Mononuclear cell (primary cell): ENCODE measurements around the gene GRM1. TPM values are rescaled to one million over a fixed set of nuclear protein-coding genes. Genes with fewer than 3 reads are reported as not detected.

ENCODE experiments used
- H3K27me3 ChIP-seq: 2 replicates; pipeline ENCODE4 v1.6.0; 2011; ENCODE audit warnings: low read length, control low read depth; ENCODE audit not compliant: insufficient read depth
- H3K4me1 ChIP-seq: 2 replicates; pipeline ENCODE4 v1.5.1; 2011; ENCODE audit warnings: mild to moderate bottlenecking, low read length, control low read depth; ENCODE audit not compliant: insufficient read depth
- H3K4me3 ChIP-seq: 2 replicates; pipeline ENCODE4 v1.5.1; 2011; ENCODE audit warnings: mild to moderate bottlenecking, low read length, moderate library complexity
- H3K9me3 ChIP-seq: 2 replicates; pipeline ENCODE4 v1.5.1; 2011; ENCODE audit warnings: low read depth, mild to moderate bottlenecking, control low read depth, low read length
- total RNA-seq: library from RNA; depleted of rRNA; stranded (reverse); fragments of >200 nt; gene quantifications from one replicate; pipeline ENCODE4 v1.2.3, GENCODE V29; 2012

The GRM1 gene
- total RNA-seq, 1 donor, result not detected

- no peaks in the 10 kb centered on the region for H3K9me3 ChIP-seq
- H3K4me1 ChIP-seq, result no peaks in the 10 kb centered on the region
- no peaks in the 10 kb centered on the region for H3K27me3 ChIP-seq
- no peak overlapping the region for H3K4me3 ChIP-seq
These were observed 394.0 kb downstream of the GRM1 start for GRCh38 chr6:146422789-146423375.

GRCh38 chr6:146423452-146423851 lies 394.6 kb downstream of the GRM1 start:
- Histone ChIP-seq H3K9me3 (no peaks in the 10 kb centered on the region), H3K4me3 (no peak overlapping the region), H3K4me1 (no peaks in the 10 kb centered on the region), H3K27me3 (no peaks in the 10 kb centered on the region)

- H3K4me3 ChIP-seq, result no peak overlapping the region
- no peaks in the 10 kb centered on the region for H3K4me1 ChIP-seq
- H3K27me3 ChIP-seq, result no peaks in the 10 kb centered on the region
- no peaks in the 10 kb centered on the region for H3K9me3 ChIP-seq
These were observed 397.7 kb downstream of the GRM1 start for GRCh38 chr6:146426516-146426915.

DNA sequence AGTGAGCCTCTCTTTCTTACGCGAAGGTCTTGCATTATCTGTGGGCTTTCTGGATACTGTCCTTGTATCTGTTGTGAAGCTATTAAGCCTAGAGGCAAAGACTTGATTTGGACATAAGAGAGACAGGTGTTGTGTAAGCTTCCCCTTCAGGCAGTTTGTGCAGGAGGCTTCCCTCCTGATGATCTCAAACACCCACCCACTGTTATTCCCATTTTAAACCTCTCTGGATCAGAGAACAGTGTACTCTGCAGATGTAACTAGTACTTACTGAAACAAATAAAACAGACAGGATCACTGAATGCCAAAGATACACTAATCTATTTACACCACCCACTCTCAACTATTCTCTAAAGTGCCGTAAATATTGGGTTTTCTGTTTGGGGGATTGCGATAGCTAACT lies 401.0 kb downstream of the GRM1 start:
- no peaks in the 10 kb centered on the region for H3K9me3 ChIP-seq
- H3K4me3 ChIP-seq, result no peak overlapping the region
- H3K4me1 ChIP-seq, result peaks cover 3% of the 10 kb centered on the region
- H3K27me3 ChIP-seq, result no peaks in the 10 kb centered on the region

- H3K9me3 ChIP-seq, result no peaks in the 10 kb centered on the region
- H3K4me3 ChIP-seq, result no peak overlapping the region
- no peaks in the 10 kb centered on the region for H3K27me3 ChIP-seq
- peaks cover 6% of the 10 kb centered on the region for H3K4me1 ChIP-seq
These were observed 405.2 kb downstream of the GRM1 start for GRCh38 chr6:146433881-146434731.

DNA sequence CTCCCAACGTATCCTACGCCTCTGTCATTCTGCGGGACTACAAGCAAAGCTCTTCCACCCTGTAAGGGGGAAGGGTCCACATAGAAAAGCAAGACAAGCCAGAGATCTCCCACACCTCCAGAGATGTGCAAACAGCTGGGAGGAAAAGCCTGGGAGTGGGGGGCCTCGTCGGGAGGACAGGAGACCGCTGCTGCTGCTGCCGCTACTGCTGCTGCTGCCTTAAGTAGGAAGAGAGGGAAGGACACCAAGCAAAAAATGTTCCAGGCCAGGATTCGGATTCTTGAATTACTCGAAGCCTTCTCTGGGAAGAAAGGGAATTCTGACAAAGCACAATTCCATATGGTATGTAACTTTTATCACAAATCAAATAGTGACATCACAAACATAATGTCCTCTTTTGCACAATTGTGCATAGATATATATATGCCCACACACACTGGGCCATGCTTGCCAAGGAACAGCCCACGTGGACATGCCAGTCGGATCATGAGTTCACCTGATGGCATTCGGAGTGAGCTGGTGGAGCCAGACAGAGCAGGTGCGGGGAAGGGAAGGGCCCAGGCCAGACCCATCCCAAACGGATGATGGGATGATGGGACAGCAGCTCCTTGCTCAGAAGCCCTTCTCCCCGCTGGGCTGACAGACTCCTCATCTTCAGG lies 406.0 kb downstream of the GRM1 start:
- no peaks in the 10 kb centered on the region for H3K27me3 ChIP-seq
- no peak overlapping the region for H3K4me3 ChIP-seq

DNA sequence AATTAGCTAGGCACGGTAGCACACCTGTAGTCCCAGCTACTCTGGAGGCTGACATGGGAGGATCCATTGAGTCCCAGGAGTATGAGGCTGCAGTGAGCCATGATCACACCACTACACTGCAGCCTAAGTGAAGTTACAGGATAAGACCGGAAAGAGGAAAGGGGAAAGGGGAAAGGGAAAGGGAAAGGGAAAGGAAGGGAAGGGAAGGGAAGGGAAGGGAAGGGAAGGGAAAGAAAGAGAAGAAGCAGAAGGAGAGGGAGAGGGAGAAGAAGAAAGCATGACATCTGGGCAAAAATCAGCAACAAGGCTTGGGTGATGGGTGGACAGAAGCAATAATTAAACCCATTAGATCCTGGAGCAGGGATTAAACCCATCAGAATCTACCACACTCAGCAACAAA lies 413.0 kb downstream of the GRM1 start:
- no peaks in the 10 kb centered on the region for H3K9me3 ChIP-seq
- H3K4me3 ChIP-seq, result no peak overlapping the region
- H3K4me1 ChIP-seq, result no peaks in the 10 kb centered on the region
- no peaks in the 10 kb centered on the region for H3K27me3 ChIP-seq

More for the DNA sequence above, 406.0 kb downstream of the GRM1 start:
- Histone ChIP-seq H3K4me1 (peaks cover 6% of the 10 kb centered on the region), H3K9me3 (no peaks in the 10 kb centered on the region)

DNA sequence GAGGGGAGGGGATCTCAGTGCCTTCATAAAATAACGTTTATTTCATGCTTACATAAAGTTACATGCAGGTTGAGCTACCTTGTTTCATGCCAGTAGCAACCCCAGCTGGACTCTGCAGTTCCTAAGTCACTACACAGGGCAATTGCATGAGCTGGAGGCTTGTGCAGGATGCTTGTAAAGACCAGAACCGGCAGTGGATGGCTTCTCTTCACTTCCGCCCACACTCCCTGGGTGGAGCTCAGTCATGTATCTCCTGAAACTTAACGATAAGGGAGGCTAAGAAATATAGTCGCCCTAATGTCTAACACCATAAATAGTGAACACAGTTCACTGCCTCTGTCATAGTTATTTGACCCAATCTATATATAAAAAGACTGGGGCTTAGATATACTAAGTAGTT lies 415.3 kb downstream of the GRM1 start:
- Histone ChIP-seq H3K4me3 (no peak overlapping the region), H3K4me1 (no peaks in the 10 kb centered on the region), H3K27me3 (no peaks in the 10 kb centered on the region), H3K9me3 (no peaks in the 10 kb centered on the region)

DNA sequence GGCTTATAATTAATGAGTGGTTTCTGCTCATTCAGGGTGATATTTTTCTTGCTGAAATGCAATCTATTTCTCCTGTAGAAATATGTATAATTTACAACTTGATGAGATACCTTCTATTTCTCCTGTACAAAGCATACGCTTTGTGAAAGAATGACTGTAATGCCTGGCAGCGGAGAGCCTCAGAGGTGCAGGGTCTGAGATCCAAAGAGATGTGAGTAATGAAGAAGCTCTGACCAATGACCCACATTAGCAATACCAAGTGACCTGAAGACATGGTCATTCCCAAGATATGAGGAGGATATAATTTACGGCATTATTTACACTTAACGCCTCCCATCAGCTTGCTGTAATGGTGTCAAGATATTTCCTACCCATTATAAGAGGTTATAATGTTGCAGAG lies 416.4 kb downstream of the GRM1 start:
- no peaks in the 10 kb centered on the region for H3K27me3 ChIP-seq
- no peaks in the 10 kb centered on the region for H3K9me3 ChIP-seq
- no peak overlapping the region for H3K4me3 ChIP-seq
- no peaks in the 10 kb centered on the region for H3K4me1 ChIP-seq

DNA sequence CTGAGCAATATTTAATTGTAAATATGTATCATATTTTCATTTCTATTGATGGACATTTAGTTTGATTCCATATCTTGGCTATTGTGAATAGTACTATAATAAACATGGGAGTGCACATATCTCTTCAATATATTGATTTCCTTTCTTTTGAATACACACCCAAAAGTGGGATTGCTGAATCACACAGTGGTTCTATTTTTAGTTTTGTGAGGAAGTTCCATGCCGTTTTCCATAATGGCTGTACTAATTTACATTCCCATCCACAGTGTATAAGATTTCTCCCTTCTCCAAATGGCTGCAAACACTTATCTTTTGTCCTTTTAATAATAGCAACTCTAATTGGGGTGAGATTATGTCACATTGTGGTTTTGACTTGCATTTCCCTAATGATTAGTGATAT lies 428.0 kb downstream of the GRM1 start:
- Histone ChIP-seq H3K4me1 (no peaks in the 10 kb centered on the region), H3K4me3 (no peak overlapping the region), H3K27me3 (no peaks in the 10 kb centered on the region), H3K9me3 (peaks cover 30% of the 10 kb centered on the region)

- no peaks in the 10 kb centered on the region for H3K27me3 ChIP-seq
- peaks cover 33% of the 10 kb centered on the region for H3K9me3 ChIP-seq
- no peaks in the 10 kb centered on the region for H3K4me1 ChIP-seq
- H3K4me3 ChIP-seq, result no peak overlapping the region
These were observed 432.1 kb downstream of the GRM1 start for GRCh38 chr6:146460941-146461340.

- no peak overlapping the region for H3K4me3 ChIP-seq
- H3K27me3 ChIP-seq, result no peaks in the 10 kb centered on the region
- H3K9me3 ChIP-seq, result no peaks in the 10 kb centered on the region
These were observed 441.4 kb downstream of the GRM1 start for GRCh38 chr6:146470091-146470770.

DNA sequence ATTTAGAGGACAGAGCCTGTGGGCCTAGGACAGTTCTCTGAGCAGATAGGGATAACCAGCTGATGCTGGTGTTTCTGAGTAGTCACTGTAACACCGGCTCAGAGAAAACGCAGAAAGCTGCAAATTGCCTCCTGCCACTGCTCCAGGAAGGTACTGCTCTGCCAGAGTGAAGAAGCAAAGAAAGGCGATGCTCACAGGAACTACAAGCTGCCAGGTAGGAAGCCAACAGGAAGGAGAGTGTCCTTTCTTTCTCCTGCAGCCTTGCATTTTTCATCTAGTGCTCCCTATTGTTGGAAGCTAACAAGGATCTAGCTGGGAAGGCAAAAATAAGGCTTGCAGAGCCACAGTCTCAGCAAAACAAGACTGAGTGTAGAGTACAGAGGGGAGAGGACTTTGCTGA lies 444.1 kb downstream of the GRM1 start:
- Histone ChIP-seq H3K9me3 (no peaks in the 10 kb centered on the region), H3K27me3 (no peaks in the 10 kb centered on the region), H3K4me3 (no peak overlapping the region), H3K4me1 (no peaks in the 10 kb centered on the region)

More at GRCh38 chr6:146470091-146470770, 441.4 kb downstream of the GRM1 start:
- H3K4me1 ChIP-seq, result no peaks in the 10 kb centered on the region

- no peaks in the 10 kb centered on the region for H3K27me3 ChIP-seq
- no peaks in the 10 kb centered on the region for H3K4me1 ChIP-seq
- no peaks in the 10 kb centered on the region for H3K9me3 ChIP-seq
- H3K4me3 ChIP-seq, result no peak overlapping the region
These were observed 452.7 kb downstream of the GRM1 start for GRCh38 chr6:146481527-146481926.

DNA sequence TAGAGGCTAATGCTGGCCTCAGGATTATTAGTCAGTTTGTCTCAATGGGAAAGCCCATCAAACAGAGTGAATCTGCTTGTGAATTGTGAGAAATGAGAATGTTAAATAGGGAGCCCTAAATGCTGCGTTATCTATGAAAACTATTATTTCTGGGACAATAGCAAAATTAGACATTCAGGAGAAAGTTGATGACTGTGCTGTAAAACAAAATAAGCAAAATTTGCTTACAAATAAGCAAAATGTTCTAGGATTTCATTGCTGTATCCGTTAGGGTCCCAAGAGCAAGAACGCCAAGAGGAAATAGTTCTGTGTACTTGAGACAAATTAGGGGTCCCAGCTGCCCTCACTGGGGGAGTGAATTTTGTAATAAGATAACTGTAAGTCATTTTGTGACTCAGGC lies 455.5 kb downstream of the GRM1 start:
- no peaks in the 10 kb centered on the region for H3K9me3 ChIP-seq

More for the DNA sequence above, 455.5 kb downstream of the GRM1 start:
- Histone ChIP-seq H3K4me3 (no peak overlapping the region), H3K4me1 (no peaks in the 10 kb centered on the region), H3K27me3 (no peaks in the 10 kb centered on the region)
